Mucosa of rectum (tissue), 2 donors: ENCODE data around the gene STN1.

Source experiments
- H3K27ac ChIP-seq, 2 donors: one replicate each; pipeline ENCODE4 v1.7.0; 2013; ENCODE audit warnings: inconsistent platforms in 2 of 2, low read depth in 2 of 2, low read length in 2 of 2
- H3K27me3 ChIP-seq, 2 donors: one replicate each; pipeline ENCODE4 v1.7.0; 2013; ENCODE audit warnings: low read length in 2 of 2; ENCODE audit not compliant: control insufficient read depth in 2 of 2, insufficient read depth in 2 of 2
- H3K36me3 ChIP-seq, 2 donors: one replicate each; pipeline ENCODE4 v1.7.0; 2013; ENCODE audit warnings: low read length in 2 of 2; ENCODE audit not compliant: control insufficient read depth in 2 of 2, insufficient read depth in 2 of 2
- H3K4me1 ChIP-seq, 2 donors: one replicate each; pipeline ENCODE4 v1.7.0; 2013; ENCODE audit warnings: low read length in 2 of 2, mild to moderate bottlenecking in 1 of 2; ENCODE audit not compliant: control insufficient read depth in 2 of 2, insufficient read depth in 2 of 2
- H3K4me3 ChIP-seq, 2 donors: one replicate each; pipeline ENCODE4 v1.7.0; 2013; ENCODE audit warnings: low read length in 2 of 2
- H3K9ac ChIP-seq, 2 donors: one replicate each; pipeline ENCODE4 v1.7.0; 2013; ENCODE audit warnings: low read length in 2 of 2, low read depth in 1 of 2, mild to moderate bottlenecking in 1 of 2
- H3K9me3 ChIP-seq, 2 donors: one replicate each; pipeline ENCODE4 v1.7.0; 2013; ENCODE audit warnings: low read length in 2 of 2; ENCODE audit not compliant: control insufficient read depth in 2 of 2
- donor health status: healthy.
- donor health status: Normal muscosa, but diverticular disease.

Gene STN1

GRCh38 chr10:103947799-103948516 is 30.0 kb upstream of the STN1 start:
- Histone ChIP-seq H3K4me3 (no peak overlapping the region), H3K27ac (no peak overlapping the region), H3K9ac (no peak overlapping the region)

GRCh38 chr10:103942866-103943265 is 24.9 kb upstream of the STN1 start:
- no peaks in the 10 kb centered on the region for H3K9me3 ChIP-seq
- no peaks in the 10 kb centered on the region for H3K27me3 ChIP-seq
- no peaks in the 10 kb centered on the region for H3K36me3 ChIP-seq
- peaks cover 0 to under 1% of the 10 kb centered on the region in 2 donors for H3K4me1 ChIP-seq
- H3K27ac ChIP-seq, result no peak overlapping the region
- H3K9ac ChIP-seq, result no peak overlapping the region
- no peak overlapping the region for H3K4me3 ChIP-seq

More at GRCh38 chr10:103947799-103948516, 30.0 kb upstream of the STN1 start:
- Histone ChIP-seq H3K27me3 (no peaks in the 10 kb centered on the region), H3K36me3 (no peaks in the 10 kb centered on the region), H3K9me3 (no peaks in the 10 kb centered on the region), H3K4me1 (peaks cover 0 to 6% of the 10 kb centered on the region in 2 donors)

- Histone ChIP-seq H3K27ac (no peak overlapping the region), H3K4me3 (no peak overlapping the region), H3K4me1 (no peaks in the 10 kb centered on the region), H3K9ac (no peak overlapping the region), H3K9me3 (no peaks in the 10 kb centered on the region), H3K36me3 (no peaks in the 10 kb centered on the region), H3K27me3 (no peaks in the 10 kb centered on the region)
Observed at GRCh38 chr10:103941801-103942200, 23.8 kb upstream of the STN1 start.

GRCh38 chr10:103939522-103939921 is 21.5 kb upstream of the STN1 start:
- no peaks in the 10 kb centered on the region for H3K9me3 ChIP-seq
- no peak overlapping the region for H3K27ac ChIP-seq
- H3K9ac ChIP-seq, result no peak overlapping the region
- H3K36me3 ChIP-seq, result no peaks in the 10 kb centered on the region
- H3K4me3 ChIP-seq, result no peak overlapping the region
- no peaks in the 10 kb centered on the region for H3K4me1 ChIP-seq
- no peaks in the 10 kb centered on the region for H3K27me3 ChIP-seq

- H3K9ac ChIP-seq, result no peak overlapping the region
- no peak overlapping the region for H3K27ac ChIP-seq
- no peaks in the 10 kb centered on the region for H3K9me3 ChIP-seq
- no peak overlapping the region for H3K4me3 ChIP-seq
- no peaks in the 10 kb centered on the region for H3K27me3 ChIP-seq
- H3K4me1 ChIP-seq, result no peaks in the 10 kb centered on the region
- H3K36me3 ChIP-seq, result no peaks in the 10 kb centered on the region
Observed at GRCh38 chr10:103936022-103936421, 18.0 kb upstream of the STN1 start.

GRCh38 chr10:103934308-103934707 is 16.3 kb upstream of the STN1 start:
- H3K27ac ChIP-seq, result no peak overlapping the region

DNA sequence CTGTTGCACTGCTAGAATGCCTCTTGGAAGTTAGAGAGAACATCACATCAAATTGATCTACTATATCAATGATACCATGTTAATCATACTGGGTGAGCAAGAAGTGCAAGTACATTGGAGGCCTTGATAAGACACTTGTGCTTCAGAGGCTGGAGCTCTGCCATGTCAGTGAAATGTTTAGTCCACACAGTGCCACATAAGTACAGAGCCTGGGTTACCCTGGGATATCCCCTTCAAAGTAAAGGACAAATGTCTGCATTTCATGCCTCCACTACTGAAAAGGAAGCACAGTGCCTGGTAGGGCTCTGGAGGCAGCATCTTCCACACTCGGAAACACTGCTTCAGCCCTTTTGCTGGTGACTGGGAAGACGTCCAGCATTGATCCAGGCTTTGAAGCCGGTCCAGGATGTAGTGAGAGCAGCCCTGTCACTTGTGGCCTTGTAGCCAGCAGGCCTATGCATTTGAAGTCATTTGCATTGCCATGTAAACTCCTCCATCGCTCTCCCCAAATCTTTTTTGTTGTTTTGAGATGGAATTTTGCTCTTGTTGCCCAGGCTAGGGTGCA is 15.7 kb upstream of the STN1 start:
- H3K27ac ChIP-seq, result no peak overlapping the region

More at GRCh38 chr10:103934308-103934707, 16.3 kb upstream of the STN1 start:
- H3K27me3 ChIP-seq, result no peaks in the 10 kb centered on the region
- H3K9ac ChIP-seq, result no peak overlapping the region
- no peaks in the 10 kb centered on the region for H3K36me3 ChIP-seq
- no peaks in the 10 kb centered on the region for H3K9me3 ChIP-seq
- H3K4me3 ChIP-seq, result no peak overlapping the region
- no peaks in the 10 kb centered on the region for H3K4me1 ChIP-seq

DNA sequence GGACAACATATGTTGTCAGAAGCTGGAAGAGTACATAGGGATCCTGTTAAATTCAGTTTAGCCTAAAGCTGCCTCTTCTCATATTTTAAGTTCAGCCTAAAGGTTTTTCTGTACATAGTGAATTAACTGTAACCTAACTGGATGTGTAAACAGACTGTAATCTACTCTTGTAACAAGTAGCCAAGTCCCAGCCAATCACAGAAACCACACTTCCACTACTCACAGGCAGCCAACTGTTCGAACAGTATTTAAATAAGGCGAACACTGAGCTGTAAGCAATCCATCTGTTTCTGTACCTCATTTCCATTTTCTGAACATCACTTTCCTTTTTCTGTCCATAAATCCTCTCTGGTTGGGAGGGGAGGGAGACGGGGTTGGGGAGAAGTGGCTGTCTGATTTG is 15.0 kb upstream of the STN1 start:
- Histone ChIP-seq H3K36me3 (no peaks in the 10 kb centered on the region), H3K9ac (no peak overlapping the region), H3K4me1 (no peaks in the 10 kb centered on the region), H3K4me3 (no peak overlapping the region), H3K9me3 (no peaks in the 10 kb centered on the region), H3K27me3 (no peaks in the 10 kb centered on the region), H3K27ac (no peak overlapping the region)

More for the DNA sequence above, 15.7 kb upstream of the STN1 start:
- H3K36me3 ChIP-seq, result no peaks in the 10 kb centered on the region
- H3K4me1 ChIP-seq, result no peaks in the 10 kb centered on the region
- no peaks in the 10 kb centered on the region for H3K27me3 ChIP-seq
- H3K9ac ChIP-seq, result no peak overlapping the region
- H3K9me3 ChIP-seq, result no peaks in the 10 kb centered on the region
- H3K4me3 ChIP-seq, result no peak overlapping the region

GRCh38 chr10:103932271-103932670 is 14.3 kb upstream of the STN1 start:
- H3K9me3 ChIP-seq, result no peaks in the 10 kb centered on the region
- H3K27ac ChIP-seq, result no peak overlapping the region
- no peaks in the 10 kb centered on the region for H3K36me3 ChIP-seq
- H3K4me3 ChIP-seq, result no peak overlapping the region
- H3K9ac ChIP-seq, result no peak overlapping the region
- no peaks in the 10 kb centered on the region for H3K27me3 ChIP-seq
- no peaks in the 10 kb centered on the region for H3K4me1 ChIP-seq

DNA sequence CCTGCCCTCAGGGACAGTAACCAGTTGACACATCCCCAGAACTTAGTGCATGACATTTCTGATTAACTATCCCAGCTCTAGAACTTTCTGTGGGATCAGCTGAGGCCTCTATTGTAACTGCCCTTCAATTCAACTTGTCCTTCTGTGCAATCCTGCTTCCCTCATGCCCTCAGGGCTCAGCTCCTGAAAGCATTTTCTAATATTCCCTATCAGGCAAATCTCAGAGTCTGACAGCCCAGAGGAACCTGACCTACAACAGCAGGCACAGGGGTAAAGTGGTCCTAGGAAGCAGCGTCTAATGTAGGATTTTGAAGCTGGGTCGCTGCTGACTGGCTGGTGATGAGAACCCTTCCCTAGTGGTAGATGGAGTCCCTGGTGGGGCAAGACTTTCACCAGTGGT is 13.6 kb upstream of the STN1 start:
- Histone ChIP-seq H3K27me3 (no peaks in the 10 kb centered on the region), H3K9ac (no peak overlapping the region), H3K27ac (no peak overlapping the region), H3K9me3 (no peaks in the 10 kb centered on the region), H3K4me1 (peaks cover 0 to 2% of the 10 kb centered on the region in 2 donors), H3K36me3 (no peaks in the 10 kb centered on the region), H3K4me3 (no peak overlapping the region)
